ENCODE data around the gene ZFAND6.

Gene ZFAND6

GRCh38 chr15:80173022-80173759 is 113.7 kb downstream of the ZFAND6 start:
- peak; percentile 81 for DNase-seq

- no peak for DNase-seq
These were observed 114.7 kb downstream of the ZFAND6 start for GRCh38 chr15:80174017-80174746.

GRCh38 chr15:80175436-80175835 is 116.0 kb downstream of the ZFAND6 start:
- DNase-seq: no peak

- no peak for DNase-seq
These were observed 117.0 kb downstream of the ZFAND6 start for GRCh38 chr15:80176443-80176842.

- no peak for DNase-seq
These were observed 117.7 kb downstream of the ZFAND6 start for GRCh38 chr15:80177156-80177555.

GRCh38 chr15:80179025-80179759 is 119.7 kb downstream of the ZFAND6 start:
- DNase-seq: no peak

GRCh38 chr15:80179935-80180334 is 120.5 kb downstream of the ZFAND6 start:
- DNase-seq: no peak

- DNase-seq: no peak
These were observed 121.0 kb downstream of the ZFAND6 start for GRCh38 chr15:80180468-80180867.

GRCh38 chr15:80180986-80181385 is 121.5 kb downstream of the ZFAND6 start:
- DNase-seq: no peak

- no peak for DNase-seq
These were observed 123.3 kb downstream of the ZFAND6 start for GRCh38 chr15:80182611-80183261.

- DNase-seq: no peak
These were observed 123.8 kb downstream of the ZFAND6 start for GRCh38 chr15:80183306-80183705.

GRCh38 chr15:80183886-80184285 is 124.4 kb downstream of the ZFAND6 start:
- no peak for DNase-seq

GRCh38 chr15:80184554-80184953 is 125.1 kb downstream of the ZFAND6 start:
- DNase-seq: no peak

- no peak for DNase-seq
These were observed 125.7 kb downstream of the ZFAND6 start for GRCh38 chr15:80185152-80185551.

- DNase-seq: no peak
These were observed 126.6 kb downstream of the ZFAND6 start for GRCh38 chr15:80186066-80186465.

- no peak for DNase-seq
These were observed 127.1 kb downstream of the ZFAND6 start for GRCh38 chr15:80186597-80186996.
